Small intestine (tissue), 7 donors: ENCODE results near the gene UBASH3A. TPM values are rescaled to one million over a fixed set of nuclear protein-coding genes. Genes with fewer than 3 reads are reported as not detected.

Experiments
- DNase-seq, 2 donors: peaks; one replicate each; pipeline versions ENCODE4 v3.0.0 to v3.0.0-alpha.2; 2013
- FAIRE-seq: peaks from 2 replicates; lab custom pipeline; 2012; peaks lifted over from hg19 to GRCh38; lab: Jason Lieb, UNC
- H3K27ac ChIP-seq, 3 donors: one replicate each; pipeline ENCODE4 v1.5.1; 2013; ENCODE audit warnings: low read length in 2 of 3, mild to moderate bottlenecking in 2 of 3, control low read depth in 1 of 3, inconsistent platforms in 1 of 3, low read depth in 1 of 3, moderate library complexity in 1 of 3
- H3K27me3 ChIP-seq, 3 donors: one replicate each; pipeline ENCODE4 v1.6.1; 2013; ENCODE audit warnings: low read length in 3 of 3, inconsistent platforms in 1 of 3; ENCODE audit not compliant: control insufficient read depth in 3 of 3, insufficient read depth in 3 of 3
- H3K36me3 ChIP-seq, 3 donors: one replicate each; pipeline ENCODE4 v1.6.1; 2013; ENCODE audit warnings: low read length in 3 of 3, inconsistent platforms in 1 of 3, low read depth in 1 of 3, mild to moderate bottlenecking in 1 of 3, moderate library complexity in 1 of 3; ENCODE audit not compliant: control insufficient read depth in 3 of 3, insufficient read depth in 2 of 3
- H3K4me1 ChIP-seq, 3 donors: one replicate each; pipeline ENCODE4 v1.6.1; 2013; ENCODE audit warnings: low read length in 2 of 3, inconsistent platforms in 1 of 3, low read depth in 1 of 3, mild to moderate bottlenecking in 1 of 3, moderate library complexity in 1 of 3; ENCODE audit not compliant: control insufficient read depth in 3 of 3, insufficient read depth in 2 of 3
- H3K4me3 ChIP-seq, 3 donors: one replicate each; pipeline ENCODE4 v1.5.1; 2013; ENCODE audit warnings: low read length in 3 of 3, control low read depth in 1 of 3, inconsistent platforms in 1 of 3, low read depth in 1 of 3, mild to moderate bottlenecking in 1 of 3, moderate library complexity in 1 of 3
- H3K9me3 ChIP-seq, 2 donors: one replicate each; pipeline ENCODE4 v1.6.1; 2013; ENCODE audit warnings: low read depth in 1 of 2, low read length in 1 of 2; ENCODE audit not compliant: control insufficient read depth in 2 of 2, insufficient read depth in 1 of 2
- WGBS, 3 donors: extraction: QIAGEN DNeasy Blood & Tissue Kit; methylation state at CpG; one replicate each; pipeline ENCODE4 v1.1.7; 2013; 5-methylcytosine and 5-hydroxymethylcytosine counted together
- polyA plus RNA-seq, 4 donors: library from polyadenylated mRNA; stranded (reverse) in 3 of 4; unstranded in 1 of 4; fragments of 200-250 nt in 3 of 4; fragments of 120-200 nt in 1 of 4; gene quantifications; one replicate each; pipeline versions ENCODE4 v1.2.1 to v1.2.3, GENCODE V29; 2013
- donor health status: healthy with polysubstance abuse.
- donor health status: control.
- donor health status: control.
- donor health status: Bipolar disorder and iron deficiency.
- donor health status: healthy.

UBASH3A gene
- polyA plus RNA-seq, 4 donors = 0.42 to 2.4 (median 0.76) TPM

- H3K27ac ChIP-seq = peak overlapping the region in 2 of 3 donors; percentile 76 to 78
- no peaks in the 10 kb centered on the region for H3K27me3 ChIP-seq
- H3K36me3 ChIP-seq = no peaks in the 10 kb centered on the region
- H3K9me3 ChIP-seq = peaks cover 0 to 6% of the 10 kb centered on the region in 2 donors
- peak overlapping the region in 2 of 3 donors; percentile 1 to 5 for H3K4me3 ChIP-seq
- DNase-seq (peak; percentile 41 to 69), FAIRE-seq (no peak)
- H3K4me1 ChIP-seq = peaks cover 3 to 53% (median 9%) of the 10 kb centered on the region in 3 donors
- WGBS, 3 donors = 27 to 51% (median 40%) methylated on average over 6 of the region's 6 CpGs
Measured at GRCh38 chr21:42389449-42389835, 14.3 kb upstream of the UBASH3A start.

GRCh38 chr21:42390193-42390592 is 13.5 kb upstream of the UBASH3A start:
- Histone ChIP-seq H3K4me1 (peaks cover 3 to 47% (median 8%) of the 10 kb centered on the region in 3 donors), H3K4me3 (no peak overlapping the region), H3K27ac (peak overlapping the region in 2 of 3 donors; percentile 76 to 78), H3K27me3 (no peaks in the 10 kb centered on the region), H3K36me3 (no peaks in the 10 kb centered on the region), H3K9me3 (peaks cover 0 to 6% of the 10 kb centered on the region in 2 donors)
- FAIRE-seq = no peak
- no peak for DNase-seq
- 62 to 74% (median 63%) methylated on average over 5 of the region's 5 CpGs for WGBS, 3 donors

- Histone ChIP-seq H3K27me3 (no peaks in the 10 kb centered on the region), H3K4me1 (peaks cover 3 to 42% (median 4%) of the 10 kb centered on the region in 3 donors), H3K27ac (no peak overlapping the region), H3K4me3 (no peak overlapping the region), H3K9me3 (peaks cover 0 to 6% of the 10 kb centered on the region in 2 donors), H3K36me3 (no peaks in the 10 kb centered on the region)
- 49 to 69% (median 65%) methylated on average over 2 of the region's 2 CpGs for WGBS, 3 donors
- FAIRE-seq (no peak), DNase-seq (no peak)
Measured at GRCh38 chr21:42390696-42391095, 13.0 kb upstream of the UBASH3A start.

GRCh38 chr21:42391297-42391696 is 12.4 kb upstream of the UBASH3A start:
- Histone ChIP-seq H3K4me1 (peaks cover 2 to 37% (median 3%) of the 10 kb centered on the region in 3 donors), H3K36me3 (no peaks in the 10 kb centered on the region), H3K4me3 (no peak overlapping the region), H3K27ac (no peak overlapping the region), H3K27me3 (no peaks in the 10 kb centered on the region), H3K9me3 (peaks cover 0 to 6% of the 10 kb centered on the region in 2 donors)
- FAIRE-seq = no peak
- WGBS, 3 donors = 85 to 97% (median 91%) methylated on average over 5 of the region's 5 CpGs
- no peak for DNase-seq

- no peaks in the 10 kb centered on the region for H3K27me3 ChIP-seq
- DNase-seq (no peak), FAIRE-seq (no peak)
- no peaks in the 10 kb centered on the region for H3K36me3 ChIP-seq
- H3K27ac ChIP-seq = no peak overlapping the region
- peaks cover 0 to 6% of the 10 kb centered on the region in 2 donors for H3K9me3 ChIP-seq
- H3K4me1 ChIP-seq = peaks cover 2 to 21% (median 3%) of the 10 kb centered on the region in 3 donors
- H3K4me3 ChIP-seq = no peak overlapping the region
- whole genome bisulfite sequencing, 3 donors = 76 to 93% (median 89%) methylated on average over 17 of the region's 17 CpGs
Measured at GRCh38 chr21:42392731-42393442, 10.8 kb upstream of the UBASH3A start.

GRCh38 chr21:42393443-42393950 is 10.2 kb upstream of the UBASH3A start:
- Histone ChIP-seq H3K4me1 (peaks cover 3 to 21% (median 3%) of the 10 kb centered on the region in 3 donors), H3K9me3 (peaks cover 0 to 6% of the 10 kb centered on the region in 2 donors), H3K27ac (no peak overlapping the region), H3K27me3 (no peaks in the 10 kb centered on the region), H3K36me3 (no peaks in the 10 kb centered on the region), H3K4me3 (no peak overlapping the region)
- FAIRE-seq (no peak), DNase-seq (no peak)
- WGBS, 3 donors = 56 to 82% (median 64%) methylated on average over 8 of the region's 8 CpGs

GRCh38 chr21:42395302-42395701 is 8.4 kb upstream of the UBASH3A start:
- WGBS, 3 donors = 94 to 96% (median 94%) methylated on average over 11 of the region's 11 CpGs
- H3K27me3 ChIP-seq = no peaks in the 10 kb centered on the region
- peaks cover 0 to 14% (median 2%) of the 10 kb centered on the region in 3 donors for H3K4me1 ChIP-seq
- H3K36me3 ChIP-seq = no peaks in the 10 kb centered on the region
- H3K9me3 ChIP-seq = peaks cover 0 to 6% of the 10 kb centered on the region in 2 donors
- H3K4me3 ChIP-seq = no peak overlapping the region
- H3K27ac ChIP-seq = no peak overlapping the region
- DNase-seq (no peak), FAIRE-seq (no peak)

- H3K27me3 ChIP-seq = no peaks in the 10 kb centered on the region
- WGBS, 3 donors = 54 to 85% (median 67%) methylated on average over 17 of the region's 17 CpGs
- H3K9me3 ChIP-seq = peaks cover 0 to 6% of the 10 kb centered on the region in 2 donors
- H3K4me3 ChIP-seq = no peak within 1 kb of the TSS
- no peak within 1 kb of the TSS for H3K27ac ChIP-seq
- peak in 1 of 2 donors; percentile 50 for DNase-seq
- no peaks in the 10 kb centered on the region for H3K36me3 ChIP-seq
- no peak for FAIRE-seq
- peaks cover 0 to 14% (median 2%) of the 10 kb centered on the region in 3 donors for H3K4me1 ChIP-seq
Measured at GRCh38 chr21:42395905-42396651, 7.6 kb upstream of the UBASH3A start, which contains the start of gene TMPRSS3. Gene TMPRSS3, minus strand, starts transcription at chr21:42396052. Its CDS starts 635 bp downstream, at chr21:42395417.
